HCT116 (cell line): ENCODE measurements around the gene TP53.

Experiments used
- CTCF ChIP-seq, 3 experiments: fragments of 200-600 bp in 1 of 3; sonication (generic) in 1 of 3; IDR thresholded peaks in 2 of 3; conservative IDR thresholded peaks in 1 of 3; 2 replicates each; pipeline ENCODE4 v1.5.1; 2012 to 2017; ENCODE audit warnings: low read depth in 2 of 3, low read length in 2 of 3, antibody characterized with exemption in 1 of 3, borderline replicate concordance in 1 of 3, control low read depth in 1 of 3, mild to moderate bottlenecking in 1 of 3, mixed read lengths in 1 of 3, mixed run types in 1 of 3, moderate library complexity in 1 of 3; ENCODE audit not compliant: insufficient read depth in 1 of 3
- ELF1 ChIP-seq: IDR thresholded peaks from 2 replicates; pipeline ENCODE4 v1.6.1; 2012; ENCODE audit warnings: low read depth, borderline replicate concordance
- EZH2 ChIP-seq: fragments of 200-600 bp; sonication (generic); IDR thresholded peaks from 2 replicates; pipeline ENCODE4 v1.6.1; 2017; ENCODE audit warnings: antibody characterized with exemption, mixed run types
- EZH2phosphoT487 ChIP-seq: fragments of 200-600 bp; IDR thresholded peaks from 2 replicates; pipeline ENCODE4 v1.6.1; 2018; ENCODE audit warnings: antibody characterized with exemption, borderline replicate concordance
- POLR2A ChIP-seq: IDR thresholded peaks from 2 replicates; pipeline ENCODE4 v1.7.0; 2011; ENCODE audit warnings: borderline replicate concordance; ENCODE audit not compliant: insufficient read depth, insufficient read length; ENCODE audit errors: extremely low read depth
- POLR2AphosphoS5 ChIP-seq: IDR thresholded peaks from 2 replicates; pipeline ENCODE4 v1.6.1; 2011; ENCODE audit warnings: mild to moderate bottlenecking, low read depth, low read length, moderate library complexity

- TF ChIP-seq CTCF (IDR thresholded peaks at IDR 0.05 in 2 of 3, conservative IDR thresholded peaks at IDR 0.05 in 1 of 3; ENCODE audit: borderline replicate concordance in 1 of 3, insufficient read depth in 1 of 3, low read depth in 2 of 3, low read length in 2 of 3) (no peak), EZH2 (no peak), POLR2A (no peak), ELF1 (no peak), EZH2phosphoT487 (no peak), POLR2AphosphoS5 (no peak)
Observed at GRCh38 chr17:7651097-7651664, 36.1 kb downstream of the TP53 start.
